Body of pancreas (tissue), 4 donors: ENCODE data around the gene RHBG. TPM values are rescaled to one million over a fixed set of nuclear protein-coding genes. Genes with fewer than 3 reads are reported as not detected.

Source experiments
- ATAC-seq: fragments of 150-250 bp; one replicate; pipeline ENCODE4 v1.9.1; 2016
- DNase-seq, 4 donors: peaks; one replicate each; pipeline ENCODE4 v3.0.0-alpha.2; 2019
- H3K27ac ChIP-seq, 4 donors: fragments of 200-600 bp; sonication (generic); 1 replicate in 3 of 4; 2 replicates in 1 of 4; pipeline versions ENCODE4 v1.5.1 to v1.6.1; 2016 to 2019; ENCODE audit warnings: mild to moderate bottlenecking in 1 of 4, mixed read lengths in 1 of 4, moderate library complexity in 1 of 4
- H3K27me3 ChIP-seq, 2 donors: fragments of 200-600 bp; sonication (generic); one replicate each; pipeline ENCODE4 v1.6.0; 2016; ENCODE audit warnings: mild to moderate bottlenecking in 1 of 2
- H3K36me3 ChIP-seq, 2 donors: fragments of 200-600 bp; sonication (generic); replicated peaks in 1 of 2; 2 replicates each; pipeline ENCODE4 v1.5.1; 2016; ENCODE audit warnings: low read depth in 2 of 2; ENCODE audit not compliant: insufficient read depth in 1 of 2
- H3K4me1 ChIP-seq: fragments of 200-600 bp; sonication (generic); one replicate; pipeline ENCODE4 v1.6.0; 2016
- H3K4me3 ChIP-seq, 2 donors: fragments of 200-600 bp; sonication (generic); 1 replicate in 1 of 2; 2 replicates in 1 of 2; pipeline ENCODE4 v1.5.1; 2016 to 2019
- H3K9me3 ChIP-seq, 3 donors: fragments of 200-600 bp; sonication (generic); 1 replicate in 2 of 3; 2 replicates in 1 of 3; pipeline ENCODE4 v1.5.1; 2016
- CTCF ChIP-seq, 7 experiments: fragments of 450-650 bp in 4 of 7; fragments of 200-600 bp in 3 of 7; sonication (generic) in 3 of 7; IDR thresholded peaks; one replicate each; pipeline ENCODE4 v1.5.1; 2016 to 2019; ENCODE audit warnings: antibody characterized with exemption in 7 of 7
- POLR2A ChIP-seq, 3 donors: fragments of 450-650 bp; IDR thresholded peaks; one replicate each; pipeline ENCODE4 v1.6.1; 2016; ENCODE audit warnings: antibody characterized with exemption in 3 of 3, mild to moderate bottlenecking in 2 of 3
- WGBS, 2 donors: methylation state at CpG; one replicate each; pipeline ENCODE4 v1.1.5; 2017; 5-methylcytosine and 5-hydroxymethylcytosine counted together
- intact Hi-C: fragments of 100-400 bp; cut with DNase I; formaldehyde crosslinking; loops from one replicate; pipeline ENCODE4 v1.15.1; 2023
- total RNA-seq, 2 donors: library from RNA; depleted of rRNA; stranded (reverse); fragments of >200 nt; gene quantifications; one replicate each; pipeline ENCODE4 v1.1.0, GENCODE V29; 2016

Gene RHBG
- total RNA-seq, 2 donors from 2014 or later: 3.3 TPM; not detected in 1

- H3K27me3 ChIP-seq: peaks cover 0 to 6% of the 10 kb centered on the region in 2 donors
Observed at GRCh38 chr1:156400191-156400935, 31.4 kb downstream of the RHBG start.

GRCh38 chr1:156401041-156401574 is 32.1 kb downstream of the RHBG start:
- TF ChIP-seq CTCF (IDR thresholded peaks at IDR 0.05): no peak
- H3K9me3 ChIP-seq: no peaks in the 10 kb centered on the region
- intact Hi-C loops: no loop called here
- H3K27me3 ChIP-seq: peaks cover 0 to 6% of the 10 kb centered on the region in 2 donors
- no peaks in the 10 kb centered on the region for H3K4me1 ChIP-seq
- 63 to 79% methylated on average over 2 to 6 of the region's 6 CpGs for WGBS, 2 donors
- H3K27ac ChIP-seq: no peak overlapping the region
- DNase-seq (no peak), ATAC-seq (no peak)
- H3K36me3 ChIP-seq: no peaks in the 10 kb centered on the region
- H3K4me3 ChIP-seq: no peak overlapping the region

More at GRCh38 chr1:156400191-156400935, 31.4 kb downstream of the RHBG start:
- DNase-seq (no peak), ATAC-seq (no peak)
- no peaks in the 10 kb centered on the region for H3K36me3 ChIP-seq
- intact Hi-C loops: no loop called here
- H3K4me3 ChIP-seq: no peak overlapping the region
- no peaks in the 10 kb centered on the region for H3K4me1 ChIP-seq
- H3K9me3 ChIP-seq: no peaks in the 10 kb centered on the region
- WGBS, 2 donors: 76 to 84% methylated on average over 14 to 22 of the region's 25 CpGs
- H3K27ac ChIP-seq: no peak overlapping the region
- TF ChIP-seq CTCF (IDR thresholded peaks at IDR 0.05): no peak
- TF ChIP-seq POLR2A (IDR thresholded peaks at IDR 0.05): no peak

GRCh38 chr1:156401681-156402081 is 32.7 kb downstream of the RHBG start:
- intact Hi-C loops: no loop called here
- ATAC-seq (no peak), DNase-seq (no peak)
- TF ChIP-seq CTCF (IDR thresholded peaks at IDR 0.05) (no peak), POLR2A (IDR thresholded peaks at IDR 0.05) (no peak)
- no peak overlapping the region for H3K4me3 ChIP-seq
- peaks cover 0 to 6% of the 10 kb centered on the region in 2 donors for H3K27me3 ChIP-seq
- no peaks in the 10 kb centered on the region for H3K4me1 ChIP-seq
- WGBS, 2 donors: 39 to 67% methylated on average over 3 of the region's 3 CpGs
- H3K36me3 ChIP-seq: no peaks in the 10 kb centered on the region
- H3K9me3 ChIP-seq: no peaks in the 10 kb centered on the region
- no peak overlapping the region for H3K27ac ChIP-seq

- WGBS, 2 donors: 42 to 48% methylated on average over 6 to 8 of the region's 8 CpGs
- H3K27me3 ChIP-seq: peaks cover 0 to 6% of the 10 kb centered on the region in 2 donors
Observed at GRCh38 chr1:156402331-156403020, 33.5 kb downstream of the RHBG start.

More at GRCh38 chr1:156402331-156403020, 33.5 kb downstream of the RHBG start:
- Histone ChIP-seq H3K4me1 (no peaks in the 10 kb centered on the region), H3K36me3 (no peaks in the 10 kb centered on the region), H3K9me3 (no peaks in the 10 kb centered on the region), H3K4me3 (no peak overlapping the region), H3K27ac (no peak overlapping the region)
- intact Hi-C loops: no loop called here
- DNase-seq (no peak), ATAC-seq (no peak)
- TF ChIP-seq CTCF (IDR thresholded peaks at IDR 0.05) (no peak), POLR2A (IDR thresholded peaks at IDR 0.05) (no peak)
